A375 (cell line): ENCODE data around the gene TMEM174. TPM values are rescaled to one million over a fixed set of nuclear protein-coding genes. Genes with fewer than 3 reads are reported as not detected.

Experiments
- total RNA-seq: library from RNA; depleted of rRNA; stranded (reverse); fragments of >200 nt; shearing (Covaris generic); gene quantifications from 2 replicates; pipeline ENCODE4 v1.2.3, GENCODE V29; 2014; rRNA removed

TMEM174 gene
- total RNA-seq = not detected in 2 replicates

GRCh38 chr5:73172951-73173350 lies at the start of gene TMEM174:
Gene TMEM174 (plus strand): TSS chr5:73173193. CDS start chr5:73173244, 51 bp downstream.

Other genes with a start within 250 kb of the TMEM174 start
- gene FCHO2, start 217.2 kb upstream of the TMEM174 start, total RNA-seq = 3.6 and 5.4 TPM in 2 replicates
- gene TMEM171, start 52.6 kb upstream of the TMEM174 start, total RNA-seq = 3.5 and 3.7 TPM in 2 replicates